ENCODE data around the gene KDM3A.

The KDM3A gene

GRCh38 chr2:86436328-86436727 is 4.8 kb upstream of the KDM3A start:
- no peak for FAIRE-seq

- FAIRE-seq: no peak
Observed at GRCh38 chr2:86439879-86440630, 1.1 kb upstream of the KDM3A start.

DNA sequence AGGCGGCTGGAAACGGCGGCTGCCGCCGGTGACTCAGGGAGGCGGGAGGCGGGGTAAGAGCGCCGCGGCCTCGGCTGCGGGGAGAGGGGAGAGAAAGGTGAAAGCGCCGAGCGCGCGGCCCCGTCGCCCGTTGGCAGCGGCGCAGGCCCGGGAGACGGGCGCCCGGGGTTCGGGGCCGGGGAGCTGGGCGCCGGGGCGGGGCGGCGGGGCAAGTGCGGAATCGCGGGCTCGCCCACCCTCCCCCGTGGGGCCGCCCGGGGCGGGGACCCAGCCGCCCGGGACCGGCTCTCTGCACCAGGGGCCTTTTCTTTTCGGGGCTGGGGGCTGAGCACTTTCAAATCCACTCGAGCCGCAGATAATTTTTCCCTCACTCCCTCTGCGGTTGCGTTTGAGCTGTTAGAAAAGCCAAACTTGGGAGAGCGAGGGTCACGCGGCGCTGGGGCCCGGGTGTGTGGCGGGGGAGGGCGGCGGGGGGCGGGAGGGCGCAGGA is 266 bp downstream of the KDM3A start:
- no peak for FAIRE-seq

GRCh38 chr2:86441882-86442641 is 891 bp downstream of the KDM3A start:
- FAIRE-seq: no peak

DNA sequence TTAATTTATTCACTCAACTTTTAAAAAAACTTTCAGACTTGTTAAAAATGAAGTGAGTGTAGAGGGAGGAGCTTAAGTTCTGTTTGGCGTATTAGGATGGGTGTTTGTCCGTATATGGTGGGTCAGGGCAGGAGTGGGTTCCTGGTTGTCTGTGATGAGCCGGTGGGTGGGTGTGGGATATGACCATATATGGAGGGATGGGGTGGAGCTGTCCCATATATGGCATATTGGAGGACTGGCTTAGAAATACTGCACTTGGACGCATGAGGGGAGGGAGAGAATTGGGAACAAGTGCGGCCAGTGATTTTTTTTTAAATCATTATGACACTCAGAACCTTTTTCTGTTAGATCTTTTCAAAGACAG is 1.5 kb downstream of the KDM3A start:
- FAIRE-seq: peak; percentile 91

DNA sequence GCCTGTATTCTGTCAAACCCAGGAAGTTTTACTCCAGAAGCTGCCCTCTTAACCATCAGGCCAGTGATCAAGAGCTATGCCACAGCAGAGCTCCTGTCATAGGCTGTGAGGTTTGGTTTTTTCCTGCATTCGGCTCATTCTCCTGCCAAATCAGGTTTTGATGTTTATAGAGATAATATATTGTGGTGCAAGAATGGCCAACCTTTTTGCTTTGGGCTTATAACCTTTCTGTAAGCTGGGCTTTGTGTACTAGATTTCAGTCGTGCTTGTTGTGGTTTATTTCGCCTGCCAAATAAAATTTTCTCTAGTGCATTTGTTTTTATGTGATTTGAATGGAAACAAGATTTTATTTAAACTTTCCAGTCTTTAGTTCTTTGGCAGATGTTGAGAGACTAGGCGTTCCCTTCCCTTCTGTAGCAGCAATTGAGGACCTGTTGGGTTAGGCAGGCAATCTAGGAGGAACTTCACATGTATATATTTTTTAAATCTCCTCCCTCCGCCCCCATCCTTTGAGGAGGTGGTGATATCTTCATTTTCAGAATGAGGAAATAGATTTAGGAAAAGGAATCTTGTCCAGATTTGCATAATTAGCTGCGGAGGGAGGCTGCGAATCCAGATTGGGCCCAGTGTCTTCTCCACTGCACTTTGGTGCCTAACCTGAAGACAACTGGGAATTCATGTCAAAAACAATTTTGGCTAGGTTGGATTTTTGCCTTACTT is 2.6 kb downstream of the KDM3A start:
- no peak for FAIRE-seq

GRCh38 chr2:86445436-86445835 is 4.3 kb downstream of the KDM3A start:
- FAIRE-seq: no peak

DNA sequence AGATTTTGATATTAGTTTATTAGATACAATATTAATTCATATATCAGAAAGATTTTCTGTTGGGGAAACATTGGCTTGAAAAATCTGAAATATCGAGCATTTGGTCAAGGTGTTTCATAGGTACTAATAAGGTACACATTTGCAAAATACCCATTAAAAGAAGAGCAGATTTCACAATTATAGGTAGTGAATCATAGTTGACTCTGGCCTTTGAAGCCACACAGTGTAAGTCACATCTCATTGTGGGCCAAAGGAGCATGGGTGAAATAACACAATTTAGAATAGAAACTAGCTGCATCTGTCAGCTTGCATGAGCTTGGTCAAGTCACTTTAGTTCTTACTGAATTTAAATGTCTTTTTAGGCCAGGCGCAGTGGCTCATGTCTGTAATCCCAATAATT is 4.9 kb downstream of the KDM3A start:
- no peak for FAIRE-seq

DNA sequence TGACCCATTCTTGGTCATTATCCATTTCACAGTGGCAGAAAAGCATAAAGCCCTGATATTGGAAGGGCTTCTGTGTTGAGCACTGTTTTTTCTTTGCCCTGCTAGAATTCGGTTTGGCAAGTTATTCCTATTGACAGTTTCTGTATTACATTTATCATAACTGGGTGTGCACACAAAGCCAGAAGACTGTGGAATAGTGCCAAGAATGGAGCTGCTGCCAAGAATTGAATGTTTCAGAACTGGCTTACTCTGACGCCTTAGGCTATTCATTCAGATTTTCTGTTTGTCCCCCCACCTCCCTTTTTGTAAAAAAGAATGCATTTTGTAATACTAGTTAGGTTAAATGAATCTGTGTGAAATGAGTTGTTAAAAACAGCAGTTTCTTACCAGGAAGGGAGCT is 12.7 kb downstream of the KDM3A start:
- FAIRE-seq: no peak

DNA sequence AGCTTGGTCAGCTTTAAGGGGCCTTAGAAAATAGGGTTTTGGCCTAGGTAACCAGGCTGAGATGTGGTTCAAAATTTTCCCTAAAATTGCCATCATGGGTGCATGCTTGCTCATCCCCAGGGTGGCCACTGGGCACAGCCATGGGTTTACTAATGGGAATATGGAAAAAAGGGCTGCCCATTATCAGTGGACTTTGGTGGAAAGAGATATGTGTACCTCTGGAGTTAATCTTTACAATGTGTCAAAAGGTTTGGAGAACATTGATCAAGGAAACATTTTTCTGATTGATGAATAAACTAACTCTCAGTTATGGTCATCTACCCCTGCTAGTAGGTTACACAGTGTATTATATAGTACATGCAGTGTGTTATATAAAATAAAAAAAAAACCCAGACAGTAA is 13.1 kb downstream of the KDM3A start:
- FAIRE-seq: no peak

DNA sequence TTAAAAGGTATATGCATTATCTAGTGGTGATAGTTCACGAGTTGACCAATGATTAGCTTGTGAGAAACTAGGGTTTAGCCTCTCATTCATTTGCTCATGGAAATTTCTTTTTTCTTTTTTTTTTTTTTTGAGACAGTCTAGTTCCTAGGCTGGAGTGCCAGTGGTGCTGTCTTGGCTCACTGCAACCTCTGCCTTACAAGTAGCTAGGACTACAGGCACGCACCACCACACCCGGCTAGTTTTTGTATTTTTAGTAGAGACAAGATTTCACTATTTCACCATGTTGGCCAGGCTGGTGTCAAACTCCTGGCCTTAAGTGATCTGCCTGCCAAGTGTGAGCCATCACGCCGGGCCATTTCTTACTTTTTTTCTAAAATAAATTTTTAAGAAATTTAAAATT is 14.0 kb downstream of the KDM3A start:
- no peak for FAIRE-seq

GRCh38 chr2:86461042-86461743 is 20.0 kb downstream of the KDM3A start:
- no peak for FAIRE-seq

- FAIRE-seq: no peak
Observed at GRCh38 chr2:86464652-86465051, 23.5 kb downstream of the KDM3A start.

DNA sequence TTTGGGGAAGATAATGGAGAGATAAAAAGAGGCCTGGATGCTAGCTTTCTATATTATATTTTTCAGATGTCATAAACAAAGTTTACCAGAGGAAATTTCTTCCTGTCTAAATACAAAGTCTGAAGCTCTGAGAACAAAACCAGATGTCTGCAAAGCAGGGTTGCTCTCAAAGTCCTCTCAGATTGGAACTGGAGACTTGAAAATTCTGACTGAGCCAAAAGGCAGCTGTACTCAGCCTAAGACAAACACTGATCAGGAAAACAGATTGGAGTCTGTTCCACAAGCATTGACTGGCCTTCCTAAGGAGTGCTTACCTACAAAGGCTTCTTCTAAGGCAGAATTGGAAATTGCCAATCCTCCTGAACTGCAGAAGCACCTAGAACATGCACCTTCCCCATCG is 25.1 kb downstream of the KDM3A start:
- FAIRE-seq: no peak

DNA sequence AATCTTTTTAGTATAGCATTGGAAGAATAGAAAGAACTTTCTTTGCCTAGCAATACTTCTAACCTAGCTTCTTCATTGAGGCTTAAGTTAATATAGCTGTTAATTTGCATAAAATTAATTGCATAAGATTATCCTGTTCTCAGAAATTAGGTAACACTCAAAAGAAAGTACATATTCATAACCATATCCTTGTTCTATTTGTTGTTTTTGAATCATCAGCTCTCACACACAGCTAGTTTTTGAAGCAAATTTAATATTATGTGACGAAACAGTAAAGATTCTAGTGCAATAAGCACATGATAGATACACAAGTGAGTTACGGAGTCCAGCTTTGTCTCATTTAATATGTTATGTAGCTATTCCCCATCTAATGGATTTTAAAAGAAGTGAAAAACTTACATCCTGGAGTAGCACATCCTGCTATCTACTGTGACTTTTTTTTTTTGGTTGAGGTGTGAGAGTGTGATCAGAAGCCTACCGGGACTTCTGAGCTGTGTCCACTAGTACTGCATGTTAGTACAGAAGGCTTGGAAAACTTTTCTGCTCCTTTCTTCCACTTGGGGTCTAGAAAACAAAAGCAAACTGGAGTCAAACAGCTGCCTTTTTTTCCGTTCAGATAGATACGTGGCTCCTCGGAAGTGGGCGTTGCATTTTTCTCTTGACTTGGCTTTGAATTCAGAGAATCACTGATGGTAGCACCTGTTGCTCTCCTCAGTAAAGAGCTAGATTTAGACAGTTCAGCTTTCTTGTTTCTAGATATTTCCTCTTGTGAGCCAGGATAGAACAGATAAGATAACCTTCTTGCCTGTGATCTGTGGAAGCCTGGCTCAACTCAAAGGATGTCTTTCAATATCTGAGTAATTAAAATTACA is 27.2 kb downstream of the KDM3A start:
- no peak for FAIRE-seq

DNA sequence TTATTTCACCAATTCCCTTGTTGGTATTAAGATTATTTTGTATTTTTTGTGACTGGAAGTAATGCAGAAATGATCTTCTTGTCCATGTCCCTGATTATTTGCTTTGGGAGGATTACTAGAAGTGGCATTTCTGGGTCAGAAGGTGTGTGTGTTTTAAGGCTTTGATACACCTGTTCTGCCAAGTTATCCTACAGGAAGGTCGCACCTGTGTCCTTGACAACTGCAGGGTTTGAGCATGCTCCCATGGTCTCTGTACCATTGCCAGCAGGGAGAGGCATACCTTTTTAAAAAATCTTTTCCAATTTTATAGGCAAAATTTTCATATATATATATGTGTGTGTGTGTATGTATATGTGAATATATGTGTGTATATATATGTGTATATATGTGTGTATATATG is 29.7 kb downstream of the KDM3A start:
- no peak for FAIRE-seq

DNA sequence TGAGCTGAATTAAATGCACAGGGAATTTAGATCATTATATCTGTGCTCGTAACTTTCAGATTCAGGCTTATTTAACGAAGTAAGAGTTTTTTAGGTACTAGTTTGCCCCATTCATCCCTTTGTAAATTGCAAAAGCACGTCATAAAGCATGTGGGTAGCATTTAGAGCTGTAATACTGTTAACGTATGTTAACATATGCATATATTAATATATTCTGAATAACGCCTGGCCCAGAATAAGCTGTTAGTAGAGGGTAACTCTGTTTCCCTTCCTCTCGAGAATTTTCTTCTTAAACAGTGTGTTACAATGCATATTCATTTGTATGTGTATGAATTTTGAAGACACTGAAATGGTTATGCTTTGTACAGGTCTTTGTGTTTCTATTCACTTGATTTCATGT is 30.5 kb downstream of the KDM3A start:
- FAIRE-seq: no peak

DNA sequence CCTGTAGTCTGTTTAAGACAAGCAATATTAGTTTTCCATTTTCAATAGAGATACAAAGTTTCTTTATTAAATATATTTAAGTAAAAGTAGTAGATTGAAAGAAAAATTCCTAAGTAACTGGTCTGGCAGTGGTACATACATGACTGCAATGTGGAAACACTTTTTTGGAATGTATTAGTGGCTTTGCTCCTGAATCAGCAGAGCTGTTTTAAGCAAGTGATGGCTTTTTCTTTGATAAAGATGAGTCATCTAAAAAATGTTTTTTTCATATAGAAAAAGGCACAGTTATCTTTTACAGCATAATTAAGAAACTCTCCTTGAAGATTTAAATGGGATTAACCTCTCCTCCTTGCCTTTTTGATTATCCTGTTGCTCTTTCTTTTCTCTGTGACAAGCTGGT is 34.9 kb downstream of the KDM3A start:
- no peak for FAIRE-seq

GRCh38 chr2:86476918-86477317 is 35.7 kb downstream of the KDM3A start:
- no peak for FAIRE-seq

GRCh38 chr2:86477349-86477748 is 36.2 kb downstream of the KDM3A start:
- FAIRE-seq: no peak

DNA sequence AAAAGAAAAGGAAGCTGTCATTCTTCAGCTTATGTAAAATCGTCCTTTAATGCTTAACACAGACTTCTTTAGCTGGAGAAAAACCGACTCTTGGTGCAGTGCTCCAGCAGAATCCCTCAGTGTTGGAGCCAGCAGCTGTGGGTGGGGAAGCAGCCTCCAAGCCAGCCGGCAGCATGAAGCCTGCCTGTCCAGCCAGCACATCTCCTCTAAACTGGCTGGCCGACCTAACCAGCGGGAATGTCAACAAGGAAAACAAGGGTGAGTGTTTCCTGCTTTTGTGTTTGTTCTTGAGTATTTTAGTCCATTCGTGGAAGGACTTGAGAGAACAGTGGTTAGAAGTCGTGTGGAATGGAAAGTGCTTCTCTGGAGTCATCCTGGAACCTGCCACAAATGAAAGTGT is 38.9 kb downstream of the KDM3A start:
- FAIRE-seq: no peak

DNA sequence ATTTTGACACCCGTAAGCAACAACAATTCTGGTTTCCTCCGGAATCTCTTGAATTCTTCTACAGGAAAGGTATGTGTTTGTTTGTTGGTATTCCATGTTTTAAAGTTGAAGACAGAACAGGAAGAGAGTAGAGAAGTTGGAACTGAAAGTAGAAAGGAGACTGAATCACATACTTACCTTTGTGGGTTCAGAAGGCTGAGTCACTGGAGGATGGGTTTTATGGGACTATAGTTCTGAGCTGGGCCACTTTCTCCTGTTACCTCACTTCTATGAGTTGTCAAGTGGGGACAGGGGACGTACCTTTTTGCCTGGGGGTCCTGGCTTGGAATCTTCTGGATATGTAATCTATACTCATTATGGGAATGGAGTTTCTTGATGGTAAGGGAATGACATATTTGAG is 40.9 kb downstream of the KDM3A start:
- FAIRE-seq: no peak
